Activated CD4-positive, alpha-beta T cell treated with anti-CD3 and anti-CD28 coated beads for 48 hours (primary cell): ENCODE data around the gene SIL1.
"Not testable (repeated sequence)": the region's sequence is repeated elsewhere in the genome, so short reads cannot be mapped to it uniquely, and the experiment has no call there.

Experiments used
- DNase-seq: peaks from one replicate; pipeline ENCODE4 v3.0.0-alpha.2; 2020

SIL1 gene

DNA sequence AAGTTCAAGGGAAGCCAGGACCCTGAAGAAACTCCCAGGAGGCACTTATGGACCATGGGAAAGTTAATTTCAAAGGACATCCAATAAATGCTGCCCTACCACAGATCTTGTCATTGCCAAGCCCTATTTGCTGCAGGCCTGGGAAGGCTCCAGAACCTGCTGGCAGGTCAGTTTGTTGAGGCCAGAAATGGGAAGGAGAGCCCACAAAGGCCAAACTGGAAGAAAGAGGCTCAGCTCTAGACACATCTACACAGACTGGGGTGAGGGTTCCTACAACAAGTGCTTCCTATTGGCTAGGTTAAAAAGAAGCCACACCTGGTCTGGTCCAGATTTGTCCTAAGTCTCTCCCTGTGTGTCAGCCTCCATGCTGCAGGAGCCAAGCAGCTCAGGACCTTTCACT, 94.4 kb downstream of the SIL1 start:
- DNase-seq = no peak

DNA sequence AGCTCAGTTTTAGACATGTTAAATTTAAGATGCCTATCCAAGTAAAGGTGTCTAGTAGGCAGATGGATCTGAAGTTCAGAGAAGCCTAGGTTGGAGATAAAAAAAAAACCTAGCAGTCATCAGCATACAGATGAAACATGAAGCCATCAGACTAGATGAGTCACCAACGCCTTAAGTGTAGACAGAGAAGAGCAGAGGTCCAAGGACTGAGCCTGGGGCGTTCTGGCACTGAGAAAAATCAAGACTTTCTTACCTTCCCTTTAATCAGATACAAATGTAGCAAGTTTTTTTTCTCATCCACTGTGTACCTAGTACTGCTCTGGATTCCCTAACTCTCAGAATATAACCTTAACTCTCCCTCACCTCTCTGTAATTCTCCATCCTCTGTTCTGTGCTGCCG, 97.3 kb downstream of the SIL1 start:
- no peak for DNase-seq

DNA sequence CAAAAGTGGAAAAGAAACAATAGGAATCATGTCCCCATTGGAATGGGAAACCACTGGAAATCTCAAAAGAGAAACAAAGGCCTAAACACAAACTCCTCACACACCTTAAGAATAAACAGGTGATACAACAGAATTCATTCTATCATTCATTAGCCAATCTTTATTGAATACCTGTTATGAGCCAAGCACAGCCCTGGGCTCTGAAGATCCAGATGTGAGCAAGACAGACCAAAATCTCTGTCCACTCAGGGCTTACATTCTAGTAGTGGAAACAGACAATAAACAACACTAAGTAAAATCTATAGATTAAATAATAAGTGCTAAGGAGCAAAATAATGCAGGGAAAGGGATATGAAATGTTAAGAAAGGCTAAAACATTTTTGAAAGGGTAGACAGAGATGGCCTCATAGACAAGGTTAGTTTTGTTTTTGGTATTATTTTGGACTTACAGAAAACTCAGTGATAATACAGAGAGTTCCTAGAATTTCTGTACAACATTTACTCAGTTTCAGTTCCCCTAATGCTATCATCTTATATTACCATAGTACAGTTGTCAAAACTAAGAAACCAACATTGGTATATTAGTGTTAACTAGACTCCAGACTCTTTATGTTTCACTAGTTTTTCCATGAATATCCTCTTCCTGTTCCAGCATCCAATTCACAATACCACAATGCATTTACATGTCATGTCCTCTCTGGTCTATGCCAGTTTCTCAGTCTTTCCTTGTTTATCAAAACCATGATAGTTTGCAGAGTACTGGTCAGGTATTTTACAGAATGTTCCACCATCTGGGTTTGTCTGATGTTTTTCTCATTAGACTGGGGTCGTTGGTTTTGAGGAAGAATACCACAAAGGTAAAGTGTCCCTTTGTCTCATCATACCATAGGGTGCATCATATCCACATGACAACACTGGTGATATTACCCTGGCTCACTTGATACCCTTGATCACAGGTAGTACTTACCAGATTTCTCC, 103.7 kb downstream of the SIL1 start:
- no peak for DNase-seq

- no peak for DNase-seq
Observed at GRCh38 chr5:139092741-139093343, 105.3 kb downstream of the SIL1 start.

DNA sequence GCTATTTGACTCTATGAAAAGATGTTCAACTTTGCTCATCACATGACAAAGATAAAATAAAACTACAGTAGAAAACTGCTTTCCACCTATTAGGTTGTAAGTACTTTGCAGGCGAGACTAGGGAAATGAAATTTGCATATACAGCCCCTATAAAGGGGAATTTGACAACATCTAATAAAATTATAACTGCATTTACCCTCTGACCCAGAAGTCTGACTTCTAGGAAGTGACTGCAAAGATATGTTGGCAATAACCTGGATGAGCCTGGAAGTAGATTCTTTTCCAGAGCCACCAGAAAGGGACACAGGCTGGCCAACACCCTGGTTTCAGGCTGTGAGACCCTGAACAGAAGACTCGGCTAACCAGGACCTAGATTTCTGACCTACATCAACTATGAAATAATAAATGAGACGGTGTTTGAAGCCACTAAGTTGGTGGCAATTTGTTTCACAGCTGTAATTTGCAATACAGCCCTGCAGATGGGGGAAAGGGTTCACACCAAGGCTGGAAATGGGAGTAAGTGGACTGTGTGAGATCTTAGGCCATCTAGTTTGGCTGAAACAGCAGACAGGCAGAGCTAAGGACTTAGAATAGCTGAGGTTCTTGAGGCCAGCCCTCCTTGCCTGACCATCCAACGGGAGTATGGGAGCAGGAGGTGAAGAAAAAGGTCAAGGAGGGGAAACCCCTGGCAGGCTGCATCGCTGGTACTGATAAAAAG, 106.6 kb downstream of the SIL1 start:
- DNase-seq = no peak

DNA sequence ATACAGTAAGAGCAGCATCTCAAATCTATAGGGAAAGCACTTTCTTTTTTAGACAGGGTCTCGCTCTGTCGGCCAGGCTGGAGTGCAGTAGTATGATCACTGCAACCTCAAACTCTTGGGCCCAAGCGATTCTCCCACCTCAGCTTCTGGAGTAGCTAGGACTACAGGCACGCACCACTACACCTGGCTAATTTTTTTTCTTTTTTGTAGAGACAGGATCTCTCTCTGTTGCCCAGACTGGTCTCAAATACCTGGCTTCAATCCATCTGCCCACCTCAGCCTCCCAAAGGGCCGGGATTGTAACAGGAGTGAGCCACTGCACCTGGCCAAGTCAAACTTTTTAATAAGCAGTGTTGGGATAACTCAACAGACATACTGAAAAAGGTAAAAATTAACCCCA, 107.6 kb downstream of the SIL1 start:
- DNase-seq = no peak

GRCh38 chr5:139088024-139088423, 110.1 kb downstream of the SIL1 start:
- no peak for DNase-seq

DNA sequence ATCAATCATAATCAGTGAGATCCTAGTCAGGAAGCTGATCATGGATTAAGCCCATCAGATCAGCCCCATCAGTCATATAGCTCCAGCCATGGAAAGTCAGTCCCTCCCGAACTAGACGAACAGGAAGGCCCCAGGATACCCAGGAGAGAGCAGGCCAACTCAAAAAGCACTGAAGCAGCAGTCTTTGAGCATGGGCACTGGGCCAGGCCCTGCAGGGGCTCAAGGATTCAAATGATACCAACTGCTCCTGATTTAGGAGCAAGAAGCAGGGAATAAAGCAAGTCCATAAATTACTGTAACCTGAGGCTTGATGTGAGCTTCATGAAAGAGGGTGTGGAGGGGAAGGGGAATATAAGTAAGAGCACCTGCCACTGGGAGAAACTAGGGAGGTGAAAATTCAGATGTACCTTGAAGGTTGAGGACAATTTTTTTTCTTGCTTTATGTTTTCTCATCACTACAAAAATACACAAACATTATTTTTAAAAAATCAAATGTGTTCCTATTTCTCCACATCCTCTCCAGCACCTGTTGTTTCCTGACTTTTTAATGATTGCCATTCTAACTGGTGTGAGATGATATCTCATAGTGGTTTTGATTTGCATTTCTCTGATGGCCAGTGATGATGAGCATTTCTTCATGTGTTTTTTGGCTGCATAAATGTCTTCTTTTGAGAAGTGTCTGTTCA, 115.2 kb downstream of the SIL1 start:
- no peak for DNase-seq

DNA sequence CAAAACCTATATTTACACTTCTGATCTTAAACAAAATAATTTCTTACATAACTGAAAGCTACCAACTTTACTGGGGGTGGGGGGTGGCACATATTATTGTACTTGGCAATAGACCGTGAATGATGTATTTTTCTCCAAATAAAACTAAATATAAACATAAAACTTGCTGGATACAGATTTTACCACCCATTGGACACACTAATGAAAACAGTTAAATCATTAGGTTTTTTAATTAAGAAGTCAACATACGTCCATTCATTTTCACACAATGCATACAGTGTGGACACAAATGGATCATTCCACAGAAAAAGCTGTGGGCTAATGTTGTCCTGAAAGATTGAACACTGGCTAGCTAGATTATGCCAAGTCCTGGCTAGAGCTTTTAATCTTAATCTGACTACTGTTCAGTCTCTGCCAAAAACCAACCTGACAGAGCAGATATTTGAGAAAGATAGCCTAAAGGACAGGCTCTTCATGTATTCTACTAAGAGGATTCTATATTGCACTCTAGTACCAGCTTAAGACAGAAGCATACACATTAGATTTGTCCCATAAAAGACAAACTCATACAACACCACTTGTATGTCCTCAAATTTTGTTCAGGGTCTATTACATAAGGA, 118.1 kb downstream of the SIL1 start:
- DNase-seq = no peak

GRCh38 chr5:139079225-139079990, 118.8 kb downstream of the SIL1 start:
- DNase-seq = no peak

- no peak for DNase-seq
Observed at GRCh38 chr5:139078345-139078744, 119.8 kb downstream of the SIL1 start.

GRCh38 chr5:139077899-139078298, 120.3 kb downstream of the SIL1 start:
- no peak for DNase-seq

DNA sequence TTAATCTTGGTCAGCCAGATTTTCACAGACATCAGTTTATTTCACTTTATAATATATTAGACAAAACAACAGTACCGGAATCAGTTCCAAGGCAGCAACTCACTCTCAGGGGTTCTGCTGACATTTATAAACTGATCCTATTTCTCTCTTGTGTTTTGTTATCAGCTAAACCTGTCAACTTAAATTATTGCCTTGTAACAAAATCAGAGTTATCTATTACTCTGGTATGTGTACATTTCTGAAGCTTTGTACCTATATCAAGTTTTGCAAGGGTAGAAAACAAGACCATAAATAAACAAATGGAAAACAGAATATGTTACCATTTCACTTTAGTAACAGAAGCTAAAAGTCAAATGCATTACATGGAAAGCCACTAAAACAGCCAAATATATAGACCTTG, 122.1 kb downstream of the SIL1 start:
- no peak for DNase-seq

DNA sequence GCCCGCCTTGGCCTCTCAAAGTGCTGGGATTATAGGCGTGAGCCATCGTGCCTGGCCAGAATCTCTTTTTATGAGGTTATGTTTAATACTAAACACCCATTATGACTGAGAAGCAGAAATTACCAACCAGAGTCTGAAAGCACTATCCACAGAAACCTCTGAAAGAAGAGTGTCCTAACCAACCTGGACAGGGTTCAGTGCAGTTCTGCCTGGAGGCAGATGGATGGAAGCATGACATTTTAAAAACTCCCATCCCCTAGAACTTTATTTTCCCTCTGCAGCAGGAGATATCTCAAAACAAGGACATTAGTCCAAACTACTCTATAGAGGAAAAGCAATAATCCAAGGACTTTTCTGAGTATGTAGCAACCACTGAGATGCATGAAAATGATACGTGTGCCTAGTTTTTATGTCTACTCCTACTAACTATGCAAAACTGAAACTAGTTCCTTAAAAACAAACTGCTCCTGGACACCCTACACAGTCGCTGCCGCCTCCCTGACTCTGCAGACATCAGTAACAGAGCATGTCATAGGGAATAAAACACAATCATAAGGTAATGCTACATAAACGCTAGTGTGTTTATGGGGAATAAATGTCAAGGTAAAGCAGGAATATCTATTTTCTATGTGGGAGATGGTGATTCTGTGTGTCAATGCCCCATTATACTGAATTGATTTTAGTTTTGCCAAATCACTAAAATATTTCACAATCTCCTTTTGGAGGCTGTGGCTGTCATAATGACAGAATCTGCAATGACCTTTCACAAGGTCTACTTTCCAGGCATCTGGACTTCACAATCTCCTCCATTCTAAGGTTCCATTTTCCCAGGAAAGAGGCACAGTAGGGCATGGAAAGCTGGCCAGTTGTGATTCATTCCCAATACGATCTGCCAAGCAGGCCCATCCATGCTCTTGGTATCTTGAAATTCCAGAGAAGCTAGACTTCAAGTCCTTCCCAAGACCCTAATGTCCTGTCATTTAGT, 122.8 kb downstream of the SIL1 start:
- DNase-seq = no peak

DNA sequence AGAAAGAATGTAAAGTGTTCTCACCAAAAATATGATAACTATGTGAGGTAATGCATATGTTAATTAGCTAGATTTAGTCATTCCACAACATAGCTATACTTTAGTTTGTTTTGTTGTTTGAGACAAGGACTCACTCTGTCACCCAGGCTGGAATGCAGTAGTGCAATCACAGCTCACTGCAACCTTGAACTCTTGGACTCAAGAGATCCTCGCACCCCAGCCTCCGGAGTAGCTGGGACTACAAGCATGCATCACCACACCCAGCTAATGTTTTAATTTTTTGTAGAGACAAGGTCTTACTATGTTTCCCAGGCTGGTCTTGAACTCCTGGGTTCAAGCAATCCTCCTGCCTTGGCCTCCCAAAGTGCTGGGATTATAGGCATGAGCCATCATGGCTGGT, 124.2 kb downstream of the SIL1 start:
- not testable (repeated sequence) for DNase-seq

DNA sequence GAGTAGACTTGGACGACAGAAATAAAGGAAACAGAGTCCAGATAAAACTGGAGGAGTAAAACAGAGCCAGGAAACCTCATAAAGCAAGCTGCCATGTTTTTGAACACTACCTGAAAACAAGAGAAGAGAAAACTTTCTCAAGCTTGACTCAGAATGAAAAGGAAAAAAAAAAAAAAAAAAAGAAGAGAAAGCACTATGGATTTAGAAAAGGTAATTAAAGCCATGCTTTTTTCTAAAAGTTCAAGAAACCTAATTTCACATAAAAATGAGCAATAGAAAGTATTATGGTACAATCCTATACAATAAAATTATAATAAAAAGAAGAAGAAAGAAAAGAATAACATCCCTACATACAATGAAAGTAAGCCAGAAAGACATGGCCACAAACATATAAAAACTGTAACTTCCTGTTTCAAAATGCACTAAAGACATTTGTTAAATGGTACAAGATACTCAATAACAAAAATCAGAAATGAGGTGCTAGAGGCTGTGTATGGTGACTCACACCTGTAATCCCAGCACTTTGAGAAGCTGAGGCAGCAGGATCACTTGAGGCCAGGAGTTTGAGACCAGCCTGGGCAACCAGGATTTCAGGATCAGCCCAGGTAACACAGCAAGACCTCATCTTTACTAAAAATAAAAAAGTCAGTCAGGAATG, 129.5 kb downstream of the SIL1 start:
- no peak for DNase-seq

DNA sequence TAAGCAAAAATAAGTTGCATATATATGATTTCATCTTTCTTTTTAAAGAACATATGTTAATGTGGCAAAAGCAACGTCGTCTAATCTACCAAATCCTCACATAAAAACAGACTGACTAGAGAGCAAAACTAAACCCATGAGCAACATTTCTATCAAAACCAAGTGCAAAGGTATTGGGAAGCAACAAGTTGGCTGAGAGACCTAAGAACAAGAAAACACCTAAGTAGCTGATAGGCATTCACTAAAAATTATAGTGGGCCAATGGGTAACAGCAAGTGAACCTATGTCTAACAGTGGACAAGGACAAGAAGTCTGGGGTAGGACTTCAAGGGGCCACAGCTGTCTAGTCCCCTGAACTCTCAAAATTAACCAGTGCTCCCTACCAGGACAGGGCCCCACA, 130.1 kb downstream of the SIL1 start:
- DNase-seq = no peak

- DNase-seq = no peak
Observed at GRCh38 chr5:139065306-139065705, 132.9 kb downstream of the SIL1 start.

GRCh38 chr5:139064613-139065012, 133.6 kb downstream of the SIL1 start:
- no peak for DNase-seq

DNA sequence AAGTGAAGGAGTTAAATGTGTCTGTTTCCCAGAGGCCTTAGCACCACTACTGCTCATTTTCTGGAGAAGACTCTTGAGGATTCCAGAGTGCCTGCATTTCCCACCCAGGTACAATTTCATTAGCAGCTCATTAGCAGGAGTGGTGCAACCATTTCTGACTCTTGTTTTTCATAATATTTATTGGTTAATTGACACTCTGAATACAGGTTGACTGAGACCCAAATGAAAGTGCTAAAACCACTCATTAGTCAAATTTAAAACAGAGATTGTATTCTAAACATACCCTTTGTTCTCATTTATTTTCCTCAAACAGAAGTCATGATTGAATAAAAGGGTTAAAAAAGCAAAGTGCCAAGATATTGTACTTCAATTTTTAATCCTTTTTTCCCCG, 134.5 kb downstream of the SIL1 start:
- no peak for DNase-seq
